HG02798 (cell line): ENCODE results near the gene NFKBIA.
"Not testable (repeated sequence)": the region's sequence is repeated elsewhere in the genome, so short reads cannot be mapped to it uniquely, and the experiment has no call there.

ENCODE experiments used
- ATAC-seq: cut with Tn5 transposase; IDR thresholded peaks from one replicate; pipeline ENCODE4 v1.9.1; 2021; ENCODE audit warnings: mild to moderate bottlenecking; ENCODE audit not compliant: unreplicated experiment, poor library complexity

Gene NFKBIA

GRCh38 chr14:35404449-35405303 lies at the start of gene NFKBIA:
Gene NFKBIA (minus strand): TSS chr14:35404749. CDS start chr14:35404644, 105 bp downstream.
- peak; percentile 67 for ATAC-seq

GRCh38 chr14:35446450-35446849 lies 41.9 kb upstream of the NFKBIA start:
- no peak for ATAC-seq

GRCh38 chr14:35444104-35444503 lies 39.6 kb upstream of the NFKBIA start:
- ATAC-seq: no peak

GRCh38 chr14:35441160-35441559 lies 36.6 kb upstream of the NFKBIA start:
- no peak for ATAC-seq

GRCh38 chr14:35438910-35439713 lies 34.6 kb upstream of the NFKBIA start:
- ATAC-seq: no peak

- not testable (repeated sequence) for ATAC-seq
Observed at GRCh38 chr14:35438492-35438891, 33.9 kb upstream of the NFKBIA start.

- ATAC-seq: no peak
Observed at GRCh38 chr14:35435177-35435576, 30.6 kb upstream of the NFKBIA start.

GRCh38 chr14:35433826-35434225 lies 29.3 kb upstream of the NFKBIA start:
- ATAC-seq: no peak

GRCh38 chr14:35430459-35431199 lies 26.1 kb upstream of the NFKBIA start:
- ATAC-seq: no peak

- ATAC-seq: no peak
Observed at GRCh38 chr14:35429951-35430350, 25.4 kb upstream of the NFKBIA start.

- no peak for ATAC-seq
Observed at GRCh38 chr14:35425850-35426249, 21.3 kb upstream of the NFKBIA start.

GRCh38 chr14:35423621-35424020 lies 19.1 kb upstream of the NFKBIA start:
- no peak for ATAC-seq

GRCh38 chr14:35420036-35420811 lies 15.7 kb upstream of the NFKBIA start:
- ATAC-seq: no peak

- no peak for ATAC-seq
Observed at GRCh38 chr14:35419429-35419841, 14.9 kb upstream of the NFKBIA start.

GRCh38 chr14:35418093-35418492 lies 13.5 kb upstream of the NFKBIA start:
- no peak for ATAC-seq

- ATAC-seq: peak; percentile 55
Observed at GRCh38 chr14:35416108-35416750, 11.7 kb upstream of the NFKBIA start.

- no peak for ATAC-seq
Observed at GRCh38 chr14:35414365-35414764, 9.8 kb upstream of the NFKBIA start.

- ATAC-seq: no peak
Observed at GRCh38 chr14:35412272-35413056, 7.9 kb upstream of the NFKBIA start.

- no peak for ATAC-seq
Observed at GRCh38 chr14:35410858-35411257, 6.3 kb upstream of the NFKBIA start.
